ENCODE results near the gene HOXA2. TPM values are rescaled to one million over a fixed set of nuclear protein-coding genes. Genes with fewer than 3 reads are reported as not detected.

Gene HOXA2
- total RNA-seq, 1 experiment from 2014 or later: 3.2 TPM

GRCh38 chr7:27101171-27101956, 1.1 kb downstream of the HOXA2 start:
- H3K9me3 Mint-ChIP-seq (ENCODE audit: low read depth, unreplicated experiment): no peaks in the 10 kb centered on the region
- intact Hi-C loops (cut with micrococcal nuclease; ENCODE audit: unreplicated experiment): no loop called here
- BruUV-seq (replicated peaks): no TSS peak
- H3K4me1 Mint-ChIP-seq (ENCODE audit: low read depth, unreplicated experiment): peaks cover 56% of the 10 kb centered on the region
- CTCF ChIA-PET: no interaction called here
- peaks cover 17% of the 10 kb centered on the region for H3K36me3 Mint-ChIP-seq (ENCODE audit: insufficient read depth, unreplicated experiment)
- H3K27me3 Mint-ChIP-seq (ENCODE audit: unreplicated experiment): peaks cover 28% of the 10 kb centered on the region
- H3K4me3 Mint-ChIP-seq (ENCODE audit: low read depth, unreplicated experiment): no peak overlapping the region
- DNase-seq: no peak
- H3K27ac Mint-ChIP-seq (ENCODE audit: unreplicated experiment): no peak overlapping the region
- TF ChIP-seq CTCF (IDR thresholded peaks at IDR 0.05; ENCODE audit: unreplicated experiment): no peak

DNA sequence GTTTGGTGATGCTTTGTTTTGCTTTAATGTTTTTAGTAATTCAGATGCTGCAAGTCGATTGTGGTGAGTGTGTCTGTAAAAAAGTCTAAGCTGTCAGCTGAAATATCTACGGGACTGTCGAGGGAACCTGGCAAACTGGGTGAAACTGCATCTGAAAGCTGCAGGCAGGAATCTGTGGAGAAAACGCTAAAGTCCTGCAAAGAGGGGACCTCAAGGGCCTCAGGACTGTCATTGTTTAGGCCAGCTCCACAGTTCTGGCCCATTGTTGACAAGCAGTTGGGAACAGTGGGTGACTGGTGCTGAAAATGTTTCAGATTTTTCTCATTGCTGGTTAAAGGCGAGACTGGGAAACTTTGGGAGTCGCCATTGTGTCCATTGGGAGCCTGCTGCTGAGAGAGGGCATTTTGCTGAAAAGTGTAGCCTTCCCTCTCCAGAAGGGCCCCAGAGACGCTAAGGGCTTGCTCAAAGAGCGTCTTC, 1.8 kb downstream of the HOXA2 start:
- intact Hi-C loops (cut with micrococcal nuclease; ENCODE audit: unreplicated experiment): no loop called here
- Mint-ChIP-seq H3K27me3 (ENCODE audit: unreplicated experiment) (peaks cover 28% of the 10 kb centered on the region), H3K36me3 (ENCODE audit: insufficient read depth, unreplicated experiment) (peaks cover 17% of the 10 kb centered on the region), H3K27ac (ENCODE audit: unreplicated experiment) (no peak overlapping the region), H3K4me3 (ENCODE audit: low read depth, unreplicated experiment) (no peak overlapping the region), H3K9me3 (ENCODE audit: low read depth, unreplicated experiment) (no peaks in the 10 kb centered on the region), H3K4me1 (ENCODE audit: low read depth, unreplicated experiment) (peaks cover 56% of the 10 kb centered on the region)
- CTCF ChIA-PET: interaction anchor here (0.6 kb wide), 1 partner anchor 237 kb away, joined by 3 read pairs; no protein-coding TSS in a partner anchor
- BruUV-seq (replicated peaks): no TSS peak
- no peak for DNase-seq
- TF ChIP-seq CTCF (IDR thresholded peaks at IDR 0.05; ENCODE audit: unreplicated experiment): no peak

DNA sequence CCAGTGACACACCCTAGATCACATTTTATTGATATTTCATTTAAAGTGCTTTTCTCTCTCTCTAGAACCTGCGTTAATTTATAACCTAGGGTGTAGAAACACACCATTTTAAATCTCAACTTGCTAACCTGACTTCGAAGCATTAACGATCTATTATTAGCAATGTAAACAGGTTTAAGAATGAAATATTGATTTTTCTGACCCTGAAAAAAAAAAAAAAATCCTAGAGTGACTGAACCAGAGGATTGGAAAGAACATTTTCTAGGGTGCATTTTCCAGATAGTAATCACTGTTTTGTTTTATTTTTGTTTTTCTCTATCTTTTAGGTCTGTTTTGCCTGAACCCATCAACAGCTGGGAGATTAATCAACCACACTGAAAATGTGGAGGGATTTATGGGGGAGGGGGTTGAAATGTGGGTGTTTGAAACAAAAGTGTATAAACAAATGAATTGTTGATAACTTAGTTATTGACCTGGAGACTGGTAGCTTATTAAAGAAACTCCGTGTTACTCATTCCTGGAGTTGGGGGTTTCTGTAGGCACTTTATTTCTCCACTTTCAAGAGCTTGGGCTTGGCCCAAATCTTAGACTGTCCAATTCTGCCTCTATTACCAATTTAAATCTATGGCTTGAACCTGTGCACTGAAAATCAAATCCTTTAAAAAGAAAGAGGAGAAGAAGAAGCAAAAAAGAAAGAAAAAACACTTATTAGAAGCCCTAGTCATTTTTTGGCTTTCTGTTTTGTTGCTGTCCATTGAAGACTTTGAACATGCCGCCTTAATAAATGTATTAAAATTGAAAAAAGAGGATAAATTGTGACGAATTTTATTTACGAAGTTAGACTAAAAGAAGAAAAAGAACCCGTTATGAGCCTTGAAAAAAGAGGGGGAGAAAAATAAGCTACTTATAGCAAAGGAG, 2.8 kb downstream of the HOXA2 start:
- H3K4me1 Mint-ChIP-seq (ENCODE audit: low read depth, unreplicated experiment): peaks cover 56% of the 10 kb centered on the region
- peaks cover 17% of the 10 kb centered on the region for H3K36me3 Mint-ChIP-seq (ENCODE audit: insufficient read depth, unreplicated experiment)
- H3K4me3 Mint-ChIP-seq (ENCODE audit: low read depth, unreplicated experiment): peak overlapping the region; percentile 70
- intact Hi-C loops (cut with micrococcal nuclease; ENCODE audit: unreplicated experiment): loop anchor here (2.0 kb wide), 1 partner anchor 15 kb away; no protein-coding TSS in a partner anchor
- DNase-seq: no peak
- H3K27ac Mint-ChIP-seq (ENCODE audit: unreplicated experiment): peak overlapping the region; percentile 66
- no peaks in the 10 kb centered on the region for H3K9me3 Mint-ChIP-seq (ENCODE audit: low read depth, unreplicated experiment)
- no peak for TF ChIP-seq CTCF (IDR thresholded peaks at IDR 0.05; ENCODE audit: unreplicated experiment)
- CTCF ChIA-PET: interaction anchor here (0.6 to 3.2 kb wide), 10 partner anchors 11 to 246 kb away, joined by 3 to 19 read pairs (median 6); no protein-coding TSS in a partner anchor
- peaks cover 26% of the 10 kb centered on the region for H3K27me3 Mint-ChIP-seq (ENCODE audit: unreplicated experiment)
- BruUV-seq (replicated peaks): no TSS peak

Measured in Calu3 (cell line).